SK-N-MC (cell line): ENCODE data around the gene DLL1.
A peak's percentile ranks its signal among the peaks of the same experiment; 100 is the strongest.

Experiments
- EZH2 ChIP-seq: fragments of 200-600 bp; sonication (generic); IDR thresholded peaks from one replicate; pipeline ENCODE4 v1.6.1; 2017; ENCODE audit warnings: antibody characterized with exemption
- FOXP2 ChIP-seq: optimal IDR thresholded peaks from 2 replicates; pipeline ENCODE3; 2011; ENCODE audit warnings: mild to moderate bottlenecking, moderate library complexity; ENCODE audit not compliant: insufficient read depth; ENCODE audit errors: extremely low read length, control extremely low read depth
- POLR2AphosphoS5 ChIP-seq: IDR thresholded peaks from 2 replicates; pipeline ENCODE4 v1.6.1; 2012; ENCODE audit warnings: mild to moderate bottlenecking, low read depth, low read length, borderline replicate concordance

- TF ChIP-seq POLR2AphosphoS5 (no peak), EZH2 (peak; percentile 77), FOXP2 (no peak)
These were observed 4.1 kb upstream of the DLL1 start for GRCh38 chr6:170294813-170295509.
